GM19395 (cell line): Measurements from ENCODE around the gene PITPNM1.
A peak's percentile ranks its signal among the peaks of the same experiment; 100 is the strongest.
"Not testable (repeated sequence)": the region's sequence is repeated elsewhere in the genome, so short reads cannot be mapped to it uniquely, and the experiment has no call there.

Experiments used
- ATAC-seq: cut with Tn5 transposase; IDR thresholded peaks from one replicate; pipeline ENCODE4 v1.9.1; 2021; ENCODE audit warnings: mild to moderate bottlenecking, moderate library complexity; ENCODE audit not compliant: unreplicated experiment

Gene PITPNM1

GRCh38 chr11:67491276-67492068, 13.7 kb downstream of the PITPNM1 start:
- ATAC-seq: no peak

GRCh38 chr11:67490727-67491065, 14.5 kb downstream of the PITPNM1 start:
- no peak for ATAC-seq

DNA sequence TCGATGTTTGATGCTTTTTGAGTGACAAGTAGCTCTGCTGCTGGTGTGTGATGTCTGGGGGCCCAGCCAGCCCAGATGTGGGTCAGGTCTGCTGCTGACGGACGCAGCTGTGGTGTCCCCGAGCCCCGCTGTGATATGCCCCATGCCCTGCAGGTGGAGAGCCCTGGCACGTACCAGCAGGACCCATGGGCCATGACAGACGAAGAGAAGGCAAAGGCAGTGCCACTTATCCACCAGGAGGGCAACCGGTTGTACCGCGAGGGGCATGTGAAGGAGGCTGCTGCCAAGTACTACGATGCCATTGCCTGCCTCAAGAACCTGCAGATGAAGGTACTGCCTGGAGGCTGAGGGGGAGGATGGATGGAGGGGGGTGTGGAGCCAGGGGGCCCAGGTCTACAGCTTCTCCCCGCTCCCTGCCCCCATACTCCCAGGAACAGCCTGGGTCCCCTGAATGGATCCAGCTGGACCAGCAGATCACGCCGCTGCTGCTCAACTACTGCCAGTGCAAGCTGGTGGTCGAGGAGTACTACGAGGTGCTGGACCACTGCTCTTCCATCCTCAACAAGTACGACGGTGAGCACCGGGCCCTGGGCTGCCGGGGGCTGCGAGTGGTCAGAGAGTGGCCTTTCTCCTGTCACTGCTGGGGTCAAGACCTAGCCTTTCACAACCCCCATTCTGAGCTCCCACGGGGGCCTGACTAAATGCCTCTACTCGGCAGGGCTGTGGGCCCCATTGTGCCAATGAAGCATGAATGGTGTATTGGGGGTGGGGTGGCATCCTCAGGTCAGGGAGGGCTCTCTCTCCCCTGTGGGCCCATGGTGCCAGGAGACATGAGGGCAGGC, 15.1 kb downstream of the PITPNM1 start:
- ATAC-seq: no peak

DNA sequence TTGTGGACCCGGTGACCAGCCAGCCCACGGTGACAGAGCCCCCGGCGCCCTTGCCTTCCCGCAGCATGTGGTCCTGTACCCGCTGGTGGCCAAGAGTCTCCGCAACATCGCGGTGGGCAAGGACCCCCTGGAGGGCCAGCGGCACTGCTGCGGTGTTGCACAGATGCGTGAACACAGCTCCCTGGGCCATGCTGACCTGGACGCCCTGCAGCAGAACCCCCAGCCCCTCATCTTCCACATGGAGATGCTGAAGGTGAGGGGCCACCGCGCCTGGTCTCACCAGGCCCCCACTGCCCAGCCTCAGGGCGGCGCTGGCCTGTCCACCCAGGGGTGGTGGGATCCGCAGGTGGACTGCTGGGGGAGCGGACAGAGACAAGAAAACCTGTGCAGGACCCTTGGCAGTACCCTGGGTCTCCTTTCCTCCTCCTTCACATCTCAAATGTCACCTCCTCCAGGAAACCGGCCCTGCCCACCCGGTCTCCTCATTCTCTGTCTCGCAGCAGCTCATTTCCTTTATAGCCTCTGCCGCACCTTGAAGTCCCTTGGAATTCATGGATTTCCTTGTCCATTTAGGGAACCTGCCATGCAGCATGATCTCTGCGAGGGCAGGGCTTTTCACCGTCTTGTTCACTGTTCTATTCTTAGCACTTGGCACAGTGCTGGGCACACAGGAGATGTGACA, 15.8 kb downstream of the PITPNM1 start:
- ATAC-seq: no peak

- ATAC-seq: no peak
Observed at GRCh38 chr11:67486481-67487195, 18.5 kb downstream of the PITPNM1 start.

- ATAC-seq: not testable (repeated sequence)
Observed at GRCh38 chr11:67485873-67486361, 19.2 kb downstream of the PITPNM1 start.

- ATAC-seq: no peak
Observed at GRCh38 chr11:67484847-67485311, 20.3 kb downstream of the PITPNM1 start.

DNA sequence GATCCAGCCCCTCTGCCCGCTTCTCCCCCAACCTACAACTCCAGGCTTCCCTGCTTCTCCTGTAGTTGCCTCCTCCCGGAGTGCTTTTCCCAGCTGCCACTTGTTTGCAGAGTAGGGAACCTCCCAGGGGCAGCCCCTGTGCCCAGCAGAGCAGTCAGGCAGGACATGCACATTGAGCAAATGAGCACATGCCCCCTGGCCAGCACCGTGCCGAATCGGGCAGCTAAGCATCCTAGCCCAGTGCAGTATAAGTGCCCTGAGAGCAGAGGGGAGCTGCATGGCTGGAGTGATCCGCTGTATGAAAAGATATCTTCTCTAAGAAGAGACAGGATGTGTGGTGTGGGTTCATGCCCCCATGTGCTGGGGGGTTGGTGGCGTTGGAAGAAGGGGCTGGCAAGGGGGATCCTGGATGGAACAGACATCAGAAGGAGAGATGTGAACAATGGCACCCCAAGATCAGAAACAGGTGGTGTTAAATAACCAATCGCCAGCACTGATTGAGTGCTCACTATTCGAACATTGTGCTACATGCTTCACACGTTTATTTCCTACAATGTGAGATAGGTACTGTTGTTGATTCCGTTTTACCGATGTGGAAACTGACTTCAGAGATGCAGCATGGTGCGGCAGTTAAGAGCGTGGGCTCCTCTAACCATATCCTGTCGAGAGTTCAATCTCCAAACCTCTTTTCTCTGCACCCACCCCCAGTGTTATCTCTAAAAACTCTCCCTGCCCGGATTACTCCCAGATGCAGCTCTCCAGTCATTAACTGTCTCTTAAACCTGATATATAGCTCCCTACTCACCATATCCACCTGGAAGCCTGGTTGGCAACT, 21.1 kb downstream of the PITPNM1 start:
- no peak for ATAC-seq

- ATAC-seq: peak; percentile 72
Observed at GRCh38 chr11:67482827-67483798, 22.1 kb downstream of the PITPNM1 start, which contains the start of gene AIP. Gene AIP, plus strand, starts transcription at chr11:67483026. Its CDS starts 133 bp downstream, at chr11:67483159.

GRCh38 chr11:67482275-67482826, 22.8 kb downstream of the PITPNM1 start:
- ATAC-seq: peak; percentile 1

- ATAC-seq: not testable (repeated sequence)
Observed at GRCh38 chr11:67477344-67478050, 27.7 kb downstream of the PITPNM1 start.

DNA sequence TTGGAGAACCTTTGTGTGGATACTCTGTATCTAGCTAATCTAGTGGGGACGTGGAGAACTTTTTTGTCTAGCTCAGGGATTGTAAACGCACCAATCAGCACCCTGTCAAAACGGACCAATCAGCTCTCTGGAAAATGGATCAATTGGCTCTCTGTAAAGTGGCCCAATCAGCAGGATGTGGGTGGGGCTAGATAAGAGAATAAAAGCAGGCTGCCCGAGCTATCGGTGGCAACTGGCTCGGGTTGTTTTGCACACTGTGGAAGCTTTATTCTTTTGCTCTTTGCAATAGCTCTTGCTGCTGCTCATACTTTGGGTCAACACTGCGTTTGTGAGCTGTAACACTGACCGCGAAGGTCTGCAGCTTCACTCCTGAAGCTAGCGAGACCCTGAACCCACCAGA, 28.5 kb downstream of the PITPNM1 start:
- ATAC-seq: not testable (repeated sequence)

DNA sequence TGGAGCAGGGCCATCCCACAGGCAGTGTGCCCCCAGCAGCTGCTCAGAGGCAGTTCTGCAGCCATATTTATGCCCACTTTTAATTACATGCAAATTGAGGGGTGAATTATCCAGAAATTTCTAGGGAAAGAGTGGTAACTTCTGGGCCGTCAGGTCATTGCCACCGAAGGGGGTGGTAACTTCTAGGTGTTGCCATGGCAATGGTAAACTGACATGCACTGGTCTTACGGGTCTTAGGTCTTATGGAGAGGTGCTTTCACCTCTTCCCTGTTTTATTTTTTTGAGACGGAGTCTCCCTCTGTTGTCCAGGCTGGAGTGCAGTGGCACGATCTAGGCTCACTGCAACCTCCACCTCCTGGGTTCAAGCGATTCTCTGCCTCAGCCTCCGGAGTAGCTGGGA, 32.3 kb downstream of the PITPNM1 start:
- ATAC-seq: no peak

DNA sequence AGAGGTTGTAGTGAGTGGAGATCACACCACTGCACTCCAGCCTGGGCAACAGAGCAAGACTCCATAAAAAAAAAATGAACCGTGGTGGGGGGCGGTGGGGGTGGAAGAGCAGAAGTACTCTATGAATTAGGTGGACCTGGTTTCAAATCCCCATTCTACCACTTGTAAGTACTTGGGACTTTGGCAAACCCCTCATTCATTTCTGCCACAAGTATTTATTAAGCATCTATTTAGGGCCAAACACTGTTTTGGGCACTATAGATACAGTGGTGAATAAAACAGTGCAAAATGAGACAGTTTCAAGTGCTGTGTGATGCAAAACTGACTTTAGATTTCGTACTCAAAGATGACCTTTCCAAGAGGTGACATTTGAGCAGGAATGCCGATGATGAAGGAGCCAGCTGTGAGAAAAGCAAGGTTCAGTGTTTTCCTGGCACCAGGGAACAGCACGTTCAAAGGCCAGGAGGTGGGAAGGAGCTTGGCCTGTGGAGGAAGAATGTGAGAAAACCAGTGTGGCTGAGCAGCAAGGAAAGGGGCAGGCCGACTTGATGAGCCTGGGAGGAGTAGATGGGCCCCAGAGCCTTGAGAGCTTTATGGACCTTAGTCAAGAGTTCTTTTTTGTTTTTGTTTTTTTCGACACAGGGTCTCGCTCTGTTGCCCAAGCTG, 34.7 kb downstream of the PITPNM1 start:
- no peak for ATAC-seq

- ATAC-seq: no peak
Observed at GRCh38 chr11:67469508-67469811, 35.7 kb downstream of the PITPNM1 start.

- ATAC-seq: peak; percentile 69
Observed at GRCh38 chr11:67468759-67469507, 36.2 kb downstream of the PITPNM1 start, which contains the start of gene TMEM134. Gene TMEM134, minus strand, starts transcription at chr11:67469251. Its CDS starts 59 bp downstream, at chr11:67469192.

DNA sequence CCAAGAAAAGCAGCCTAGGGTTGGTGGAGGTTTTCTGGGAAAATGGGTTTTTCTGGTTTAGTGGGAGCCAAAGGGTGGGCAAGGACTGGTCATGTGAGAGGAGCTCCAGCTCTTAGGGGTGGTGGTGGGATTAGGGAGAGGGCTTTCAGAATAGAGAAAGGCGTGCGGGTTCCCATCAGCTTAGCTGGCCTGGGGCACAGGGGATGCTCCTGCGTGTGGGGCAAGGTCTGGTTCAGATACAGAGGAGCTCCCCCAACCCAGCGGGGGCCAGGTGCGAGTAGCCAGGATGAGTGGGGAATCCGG, 36.8 kb downstream of the PITPNM1 start:
- ATAC-seq: no peak
